Nephron (organoid): Measurements from ENCODE around the gene ZFHX2.
A peak's percentile ranks its signal among the peaks of the same experiment; 100 is the strongest.

Source experiments
- H3K27ac Mint-ChIP-seq, 3 experiments: 2 replicates each; pipeline ENCODE4 v1.8.0; 2020; ENCODE audit warnings: mixed read lengths in 3 of 3, mild to moderate bottlenecking in 2 of 3, moderate library complexity in 1 of 3
- H3K27me3 Mint-ChIP-seq: 2 replicates; pipeline ENCODE4 v1.8.0; 2021; ENCODE audit warnings: low read depth, mild to moderate bottlenecking, moderate library complexity, mixed read lengths
- H3K36me3 Mint-ChIP-seq: 2 replicates; pipeline ENCODE4 v1.8.0; 2020; ENCODE audit warnings: low read depth, mixed read lengths
- H3K4me1 Mint-ChIP-seq: 2 replicates; pipeline ENCODE4 v1.8.0; 2020; ENCODE audit warnings: mixed read lengths
- H3K4me3 Mint-ChIP-seq, 3 experiments: 2 replicates each; pipeline ENCODE4 v1.8.0; 2020; ENCODE audit warnings: mild to moderate bottlenecking in 3 of 3, mixed read lengths in 3 of 3, moderate library complexity in 2 of 3
- H3K9me3 Mint-ChIP-seq: 2 replicates; pipeline ENCODE4 v1.8.0; 2020; ENCODE audit warnings: mixed read lengths
- TF ChIP-seq, protein P1 (sequence below), 3 experiments: fragments of 200-600 bp; sonication (generic); IDR thresholded peaks; one replicate each; pipeline ENCODE4 v1.5.0; 2021; ENCODE audit warnings: antibody characterized with exemption in 3 of 3; ENCODE audit not compliant: unreplicated experiment in 3 of 3

The ZFHX2 gene

GRCh38 chr14:23558346-23559009, 6.9 kb upstream of the ZFHX2 start:
- Mint-ChIP-seq H3K36me3 (peaks cover 15% of the 10 kb centered on the region), H3K27ac (peak overlapping the region in 1 of 3 experiments; percentile 37), H3K9me3 (no peaks in the 10 kb centered on the region), H3K27me3 (no peaks in the 10 kb centered on the region), H3K4me3 (peak overlapping the region; percentile 76 to 84 (median 78)), H3K4me1 (peaks cover 31% of the 10 kb centered on the region)
- TF ChIP-seq, protein P1, sequence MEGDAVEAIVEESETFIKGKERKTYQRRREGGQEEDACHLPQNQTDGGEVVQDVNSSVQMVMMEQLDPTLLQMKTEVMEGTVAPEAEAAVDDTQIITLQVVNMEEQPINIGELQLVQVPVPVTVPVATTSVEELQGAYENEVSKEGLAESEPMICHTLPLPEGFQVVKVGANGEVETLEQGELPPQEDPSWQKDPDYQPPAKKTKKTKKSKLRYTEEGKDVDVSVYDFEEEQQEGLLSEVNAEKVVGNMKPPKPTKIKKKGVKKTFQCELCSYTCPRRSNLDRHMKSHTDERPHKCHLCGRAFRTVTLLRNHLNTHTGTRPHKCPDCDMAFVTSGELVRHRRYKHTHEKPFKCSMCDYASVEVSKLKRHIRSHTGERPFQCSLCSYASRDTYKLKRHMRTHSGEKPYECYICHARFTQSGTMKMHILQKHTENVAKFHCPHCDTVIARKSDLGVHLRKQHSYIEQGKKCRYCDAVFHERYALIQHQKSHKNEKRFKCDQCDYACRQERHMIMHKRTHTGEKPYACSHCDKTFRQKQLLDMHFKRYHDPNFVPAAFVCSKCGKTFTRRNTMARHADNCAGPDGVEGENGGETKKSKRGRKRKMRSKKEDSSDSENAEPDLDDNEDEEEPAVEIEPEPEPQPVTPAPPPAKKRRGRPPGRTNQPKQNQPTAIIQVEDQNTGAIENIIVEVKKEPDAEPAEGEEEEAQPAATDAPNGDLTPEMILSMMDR (IDR thresholded peaks at IDR 0.05; ENCODE audit: unreplicated experiment in 3 of 3) = no peak

- Mint-ChIP-seq H3K4me3 (peak overlapping the region; percentile 76 to 84 (median 78)), H3K36me3 (peaks cover 12% of the 10 kb centered on the region), H3K27me3 (no peaks in the 10 kb centered on the region), H3K9me3 (no peaks in the 10 kb centered on the region), H3K4me1 (peaks cover 31% of the 10 kb centered on the region), H3K27ac (peak overlapping the region; percentile 10 to 75 (median 37))
- TF ChIP-seq, protein P1 (IDR thresholded peaks at IDR 0.05; ENCODE audit: unreplicated experiment in 3 of 3) = no peak
Observed at GRCh38 chr14:23557946-23558345, 6.4 kb upstream of the ZFHX2 start.

DNA sequence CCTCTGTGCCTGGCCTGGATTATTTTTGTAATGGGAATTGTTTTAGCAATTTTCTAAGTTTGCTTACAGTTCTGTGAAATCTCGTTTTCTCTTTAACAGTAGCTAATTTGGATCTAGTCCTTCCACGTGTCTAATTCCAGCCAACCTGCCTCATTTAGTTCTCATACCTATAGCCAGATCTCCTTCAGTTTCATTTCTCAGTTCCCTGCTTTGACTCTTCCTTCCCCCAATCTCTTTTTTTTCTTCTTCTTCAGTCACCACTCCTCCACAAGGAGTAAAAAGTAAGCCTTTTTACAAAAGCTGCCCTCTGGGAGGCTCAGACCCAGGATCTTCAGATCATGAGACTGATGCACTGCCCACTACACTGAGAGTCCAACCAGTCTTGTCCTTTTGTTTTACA, 6.0 kb upstream of the ZFHX2 start:
- Mint-ChIP-seq H3K4me3 (peak overlapping the region; percentile 76 to 84 (median 78)), H3K36me3 (peaks cover 9% of the 10 kb centered on the region), H3K9me3 (no peaks in the 10 kb centered on the region), H3K27ac (peak overlapping the region; percentile 10 to 75 (median 37)), H3K27me3 (no peaks in the 10 kb centered on the region), H3K4me1 (peaks cover 31% of the 10 kb centered on the region)
- TF ChIP-seq, protein P1 (IDR thresholded peaks at IDR 0.05; ENCODE audit: unreplicated experiment in 3 of 3) = no peak

DNA sequence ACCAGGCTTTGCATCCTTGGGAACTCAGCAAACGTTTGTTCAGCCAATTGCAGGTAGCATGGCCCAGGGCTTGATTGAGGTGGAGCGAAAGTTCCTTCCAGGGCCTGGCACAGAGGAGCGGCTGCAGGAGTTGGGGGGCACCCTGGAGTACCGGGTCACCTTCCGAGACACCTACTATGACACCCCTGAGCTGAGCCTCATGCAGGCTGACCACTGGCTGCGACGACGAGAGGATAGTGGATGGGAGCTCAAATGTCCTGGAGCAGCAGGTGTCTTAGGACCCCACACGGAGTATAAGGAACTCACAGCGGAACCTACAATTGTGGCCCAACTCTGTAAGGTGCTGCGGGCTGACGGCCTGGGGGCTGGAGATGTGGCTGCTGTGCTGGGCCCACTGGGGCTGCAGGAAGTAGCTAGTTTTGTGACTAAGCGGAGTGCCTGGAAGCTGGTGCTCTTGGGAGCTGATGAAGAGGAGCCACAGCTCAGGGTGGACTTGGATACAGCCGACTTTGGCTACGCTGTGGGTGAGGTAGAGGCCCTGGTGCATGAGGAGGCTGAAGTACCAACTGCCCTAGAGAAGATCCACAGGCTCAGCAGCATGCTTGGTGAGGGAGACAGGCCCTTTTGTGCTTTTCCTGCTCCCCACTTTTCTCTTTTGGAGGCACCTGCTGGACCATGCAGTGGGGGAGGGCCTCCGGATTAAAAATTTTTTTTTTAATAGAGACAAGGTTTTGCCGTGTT, 5.3 kb upstream of the ZFHX2 start:
- TF ChIP-seq, protein P1 (IDR thresholded peaks at IDR 0.05; ENCODE audit: unreplicated experiment in 3 of 3) = no peak
- Mint-ChIP-seq H3K4me1 (peaks cover 31% of the 10 kb centered on the region), H3K9me3 (no peaks in the 10 kb centered on the region), H3K27ac (peak overlapping the region; percentile 88 to 98 (median 94)), H3K4me3 (peak overlapping the region; percentile 94 to 99 (median 99)), H3K36me3 (peaks cover 9% of the 10 kb centered on the region), H3K27me3 (no peaks in the 10 kb centered on the region)

DNA sequence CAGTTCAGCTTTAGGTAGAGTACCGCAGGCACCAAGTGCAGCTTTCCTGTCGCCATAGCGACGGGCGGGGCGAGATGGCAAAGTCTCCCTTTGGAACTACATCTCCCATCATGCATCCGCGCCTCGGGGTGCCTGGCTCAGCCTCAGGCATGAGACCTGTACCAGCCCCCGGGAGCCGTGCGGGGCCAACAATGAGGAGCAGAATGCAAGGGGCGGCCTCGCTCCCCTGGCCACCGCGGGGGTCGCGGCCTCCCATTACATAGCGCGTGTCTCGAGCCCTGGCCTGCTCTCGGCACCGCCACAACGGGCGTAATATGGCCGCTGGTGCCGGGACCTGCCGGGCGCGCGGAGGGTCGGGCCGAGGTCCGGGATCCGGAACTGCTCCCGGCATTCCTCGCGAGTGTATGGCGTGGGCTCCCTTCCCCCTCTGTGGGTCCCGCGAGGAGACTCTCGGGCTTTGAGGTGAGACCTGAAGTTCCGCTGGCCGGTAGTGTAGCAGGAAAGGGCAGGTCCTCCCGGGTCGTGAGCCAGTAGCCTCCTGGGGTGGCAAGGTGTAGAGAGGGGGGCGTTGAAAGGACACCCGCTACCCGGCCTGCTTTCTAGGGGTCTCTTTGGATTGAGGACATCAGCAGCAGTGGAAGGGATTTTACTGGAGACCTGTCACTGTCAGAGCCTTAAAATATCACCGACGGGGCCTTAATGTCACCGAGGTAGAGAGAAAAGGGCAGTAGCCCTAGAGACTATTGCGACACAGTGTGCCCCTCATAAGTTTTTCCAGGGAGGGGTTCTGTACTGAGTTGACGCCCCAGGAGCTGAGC, 4.5 kb upstream of the ZFHX2 start, which contains the start of gene THTPA:
Gene THTPA, plus strand, starts transcription at position 390 of the 818 bp plus-strand sequence. CDS start 487 bp downstream, outside the sequence.
- no peaks in the 10 kb centered on the region for H3K9me3 Mint-ChIP-seq

More for the DNA sequence above, 4.5 kb upstream of the ZFHX2 start, which contains the start of gene THTPA:
- TF ChIP-seq, protein P1 (IDR thresholded peaks at IDR 0.05; ENCODE audit: unreplicated experiment in 3 of 3) = no peak
- Mint-ChIP-seq H3K27ac (peak within 1 kb of the TSS; percentile 88 to 98 (median 94)), H3K4me3 (peak within 1 kb of the TSS; percentile 94 to 99 (median 99)), H3K36me3 (peaks cover 4% of the 10 kb centered on the region), H3K4me1 (peaks cover 31% of the 10 kb centered on the region), H3K27me3 (no peaks in the 10 kb centered on the region)
